Measurements from ENCODE around the gene PHF21A. TPM values are rescaled to one million over a fixed set of nuclear protein-coding genes. Genes with fewer than 3 reads are reported as not detected.

Gene PHF21A
- total RNA-seq, 2 experiments from 2014 or later, result 59.5 to 66.2 TPM

DNA sequence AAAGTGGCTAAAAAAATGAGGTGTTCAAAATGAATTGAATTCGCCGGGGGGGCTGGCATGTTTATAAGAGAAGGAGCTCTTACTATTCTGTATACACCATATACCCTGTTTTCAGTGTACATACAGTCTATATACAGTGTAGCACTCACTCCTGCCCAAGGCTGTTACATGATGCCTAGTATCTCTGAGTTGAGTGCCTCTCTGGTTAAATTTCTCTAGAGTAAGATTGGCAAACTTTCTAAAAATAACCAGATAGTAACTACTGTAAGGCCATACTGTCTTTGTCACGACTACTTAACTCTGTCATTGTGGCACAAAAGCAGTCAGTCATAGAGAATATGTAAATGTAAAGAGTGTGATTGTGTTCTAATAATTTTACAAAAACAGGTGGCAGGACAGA is 58.1 kb downstream of the PHF21A start:
- CTCF ChIA-PET, result no interaction called here
- Histone ChIP-seq H3K9me3 (ENCODE audit: control insufficient read depth in 1 of 2, insufficient read depth in 1 of 2, low read length in 2 of 2) (no peaks in the 10 kb centered on the region), H3K27ac (ENCODE audit: low read depth in 1 of 2, low read length in 2 of 2) (no peak overlapping the region), H3K36me3 (ENCODE audit: insufficient read depth, low read length) (peaks cover 9% of the 10 kb centered on the region), H3K4me1 (ENCODE audit: insufficient read depth, low read length) (no peaks in the 10 kb centered on the region), H3K4me3 (ENCODE audit: low read length) (no peak overlapping the region), H3K27me3 (ENCODE audit: control insufficient read depth in 1 of 2, insufficient read depth in 2 of 2, low read length in 2 of 2) (no peaks in the 10 kb centered on the region)
- H3K36me3 Mint-ChIP-seq (ENCODE audit: low read depth), result peaks cover 57% of the 10 kb centered on the region
- peaks cover 21% of the 10 kb centered on the region for H3K4me1 Mint-ChIP-seq (ENCODE audit: low read depth)
- ATAC-seq (ENCODE audit: poor library complexity) (no peak), DNase-seq (no peak)
- intact Hi-C loops (cut with DNase I, micrococcal nuclease), result no loop called here
- no peak overlapping the region for H3K4me3 Mint-ChIP-seq
- no peaks in the 10 kb centered on the region for H3K27me3 Mint-ChIP-seq
- POLR2A ChIA-PET, result no interaction called here
- no peak overlapping the region for H3K27ac Mint-ChIP-seq
- TF ChIP-seq, protein P1, sequence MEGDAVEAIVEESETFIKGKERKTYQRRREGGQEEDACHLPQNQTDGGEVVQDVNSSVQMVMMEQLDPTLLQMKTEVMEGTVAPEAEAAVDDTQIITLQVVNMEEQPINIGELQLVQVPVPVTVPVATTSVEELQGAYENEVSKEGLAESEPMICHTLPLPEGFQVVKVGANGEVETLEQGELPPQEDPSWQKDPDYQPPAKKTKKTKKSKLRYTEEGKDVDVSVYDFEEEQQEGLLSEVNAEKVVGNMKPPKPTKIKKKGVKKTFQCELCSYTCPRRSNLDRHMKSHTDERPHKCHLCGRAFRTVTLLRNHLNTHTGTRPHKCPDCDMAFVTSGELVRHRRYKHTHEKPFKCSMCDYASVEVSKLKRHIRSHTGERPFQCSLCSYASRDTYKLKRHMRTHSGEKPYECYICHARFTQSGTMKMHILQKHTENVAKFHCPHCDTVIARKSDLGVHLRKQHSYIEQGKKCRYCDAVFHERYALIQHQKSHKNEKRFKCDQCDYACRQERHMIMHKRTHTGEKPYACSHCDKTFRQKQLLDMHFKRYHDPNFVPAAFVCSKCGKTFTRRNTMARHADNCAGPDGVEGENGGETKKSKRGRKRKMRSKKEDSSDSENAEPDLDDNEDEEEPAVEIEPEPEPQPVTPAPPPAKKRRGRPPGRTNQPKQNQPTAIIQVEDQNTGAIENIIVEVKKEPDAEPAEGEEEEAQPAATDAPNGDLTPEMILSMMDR (IDR thresholded peaks at IDR 0.05), result no peak
- no peaks in the 10 kb centered on the region for H3K9me3 Mint-ChIP-seq

GRCh38 chr11:46060013-46060412 is 61.2 kb downstream of the PHF21A start:
- DNase-seq (no peak), ATAC-seq (ENCODE audit: poor library complexity) (no peak)
- Histone ChIP-seq H3K27ac (ENCODE audit: low read depth in 1 of 2, low read length in 2 of 2) (no peak overlapping the region), H3K36me3 (ENCODE audit: insufficient read depth, low read length) (no peaks in the 10 kb centered on the region), H3K4me3 (ENCODE audit: low read length) (no peak overlapping the region), H3K27me3 (ENCODE audit: control insufficient read depth in 1 of 2, insufficient read depth in 2 of 2, low read length in 2 of 2) (no peaks in the 10 kb centered on the region), H3K9me3 (ENCODE audit: control insufficient read depth in 1 of 2, insufficient read depth in 1 of 2, low read length in 2 of 2) (no peaks in the 10 kb centered on the region), H3K4me1 (ENCODE audit: insufficient read depth, low read length) (no peaks in the 10 kb centered on the region)
- Mint-ChIP-seq H3K27ac (no peak overlapping the region), H3K36me3 (ENCODE audit: low read depth) (peaks cover 33% of the 10 kb centered on the region), H3K9me3 (no peaks in the 10 kb centered on the region), H3K4me1 (ENCODE audit: low read depth) (peaks cover 25% of the 10 kb centered on the region), H3K27me3 (no peaks in the 10 kb centered on the region), H3K4me3 (no peak overlapping the region)
- POLR2A ChIA-PET, result no interaction called here
- CTCF ChIA-PET, result no interaction called here
- TF ChIP-seq, protein P1 (IDR thresholded peaks at IDR 0.05), result no peak
- intact Hi-C loops (cut with DNase I, micrococcal nuclease), result no loop called here

- POLR2A ChIA-PET, result no interaction called here
Measured at GRCh38 chr11:46057489-46057888, 63.8 kb downstream of the PHF21A start.

More at GRCh38 chr11:46057489-46057888, 63.8 kb downstream of the PHF21A start:
- Mint-ChIP-seq H3K27me3 (no peaks in the 10 kb centered on the region), H3K36me3 (ENCODE audit: low read depth) (peaks cover 42% of the 10 kb centered on the region), H3K4me1 (ENCODE audit: low read depth) (peaks cover 33% of the 10 kb centered on the region), H3K4me3 (no peak overlapping the region), H3K9me3 (no peaks in the 10 kb centered on the region), H3K27ac (no peak overlapping the region)
- DNase-seq (no peak), ATAC-seq (ENCODE audit: poor library complexity) (no peak)
- Histone ChIP-seq H3K4me3 (ENCODE audit: low read length) (no peak overlapping the region), H3K36me3 (ENCODE audit: insufficient read depth, low read length) (peaks cover 2% of the 10 kb centered on the region), H3K27ac (ENCODE audit: low read depth in 1 of 2, low read length in 2 of 2) (no peak overlapping the region), H3K27me3 (ENCODE audit: control insufficient read depth in 1 of 2, insufficient read depth in 2 of 2, low read length in 2 of 2) (no peaks in the 10 kb centered on the region), H3K9me3 (ENCODE audit: control insufficient read depth in 1 of 2, insufficient read depth in 1 of 2, low read length in 2 of 2) (no peaks in the 10 kb centered on the region), H3K4me1 (ENCODE audit: insufficient read depth, low read length) (no peaks in the 10 kb centered on the region)
- intact Hi-C loops (cut with DNase I, micrococcal nuclease), result loop anchor here in 1 of 2 experiments (10.0 kb wide), 1 partner anchor 1817 kb away; no protein-coding TSS in a partner anchor
- TF ChIP-seq, protein P1 (IDR thresholded peaks at IDR 0.05), result no peak
- CTCF ChIA-PET, result no interaction called here

All from CD4-positive, alpha-beta T cell (primary cell).